H1 (cell line): ENCODE results near the gene ZNF672.

Experiments used
- BACH1 ChIP-seq: IDR thresholded peaks from 2 replicates; pipeline ENCODE4 v1.6.1; 2012; ENCODE audit warnings: low read length, improper control_type of control experiment
- CBX5 ChIP-seq: fragments of 300-800, 300-1000 bp; sonication (generic); IDR thresholded peaks from 2 replicates; pipeline ENCODE4 v1.7.1; 2016; ENCODE audit warnings: antibody characterized with exemption, low read length, low read depth
- CTCF ChIP-seq, 3 experiments: IDR thresholded peaks; 1 replicate in 2 of 3; 2 replicates in 1 of 3; pipeline versions ENCODE4 v1.5.1 to v1.6.1; 2011; ENCODE audit warnings: low read length in 3 of 3, mild to moderate bottlenecking in 3 of 3, inconsistent platforms in 2 of 3, low read depth in 1 of 3, moderate library complexity in 1 of 3; ENCODE audit not compliant: insufficient read depth in 1 of 3; ENCODE audit errors: control extremely low read depth in 1 of 3
- KDM1A ChIP-seq: fragments of 200-600, 300-600 bp; sonication (generic); IDR thresholded peaks from 2 replicates; pipeline ENCODE4 v1.7.1; 2016; ENCODE audit warnings: mild to moderate bottlenecking, low read length, borderline replicate concordance
- KDM5A ChIP-seq: fragments of 200-600 bp; IDR thresholded peaks from 2 replicates; pipeline ENCODE4 v1.7.1; 2012; ENCODE audit warnings: mild to moderate bottlenecking, low read length, inconsistent platforms, mixed read lengths
- POLR2AphosphoS5 ChIP-seq: IDR thresholded peaks from 2 replicates; pipeline ENCODE4 v1.6.1; 2011; ENCODE audit warnings: low read depth, low read length
- TBP ChIP-seq: IDR thresholded peaks from 2 replicates; pipeline ENCODE4 v1.6.1; 2011; ENCODE audit warnings: low read depth, low read length, improper control_type of control experiment

GRCh38 chr1:248823517-248824001 lies 14.5 kb upstream of the ZNF672 start:
- TF ChIP-seq CBX5 (no peak), CTCF (IDR thresholded peaks at IDR 0.05; ENCODE audit: control extremely low read depth in 1 of 3, insufficient read depth in 1 of 3, low read depth in 1 of 3, low read length in 3 of 3) (no peak), BACH1 (no peak), KDM5A (no peak), POLR2AphosphoS5 (no peak), KDM1A (no peak), TBP (no peak)
